ENCODE results near the gene ADAT3.

The ADAT3 gene

GRCh38 chr19:1905110-1905862 is at the start of gene ADAT3, which contains the start of gene SCAMP4:
Gene ADAT3, plus strand, starts transcription at chr19:1905399. Its CDS starts 6,649 bp downstream, at chr19:1912048.
Gene SCAMP4, plus strand, starts transcription at chr19:1905399. Its CDS starts 9,621 bp downstream, at chr19:1915020.
- peak; percentile 99 for DNase-seq

DNA sequence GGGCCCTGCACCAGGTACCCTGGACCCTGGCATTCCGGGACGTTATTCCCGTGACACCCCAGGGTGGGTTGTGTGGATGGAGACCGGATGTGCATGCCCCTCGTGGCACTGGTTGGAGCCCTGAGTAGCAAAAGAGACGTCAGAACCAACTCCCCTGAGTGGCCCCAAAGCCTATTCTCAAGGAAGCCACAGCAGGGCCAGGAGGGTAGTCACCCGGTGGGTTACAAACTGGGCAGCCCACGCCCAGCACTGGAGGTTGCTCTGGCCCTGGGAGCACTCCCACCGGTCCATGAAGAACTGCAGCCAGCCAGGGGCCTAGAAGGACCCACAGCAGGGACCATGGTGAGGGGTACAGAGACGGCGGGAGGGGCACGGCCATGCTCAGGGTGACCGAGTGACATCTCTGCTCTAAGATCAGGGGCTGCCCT is 49.4 kb upstream of the ADAT3 start:
- peak; percentile 34 for DNase-seq

GRCh38 chr19:1856345-1856697 is 48.9 kb upstream of the ADAT3 start:
- DNase-seq = no peak

- peak; percentile 52 for DNase-seq
Measured at GRCh38 chr19:1856698-1857603, 48.2 kb upstream of the ADAT3 start.

- DNase-seq = no peak
Measured at GRCh38 chr19:1857648-1858326, 47.4 kb upstream of the ADAT3 start.

GRCh38 chr19:1858412-1859081 is 46.7 kb upstream of the ADAT3 start:
- no peak for DNase-seq

- no peak for DNase-seq
Measured at GRCh38 chr19:1859331-1859781, 45.8 kb upstream of the ADAT3 start.

- DNase-seq = peak; percentile 59
Measured at GRCh38 chr19:1860042-1860775, 45.0 kb upstream of the ADAT3 start.

- DNase-seq = no peak
Measured at GRCh38 chr19:1860821-1861598, 44.2 kb upstream of the ADAT3 start.

DNA sequence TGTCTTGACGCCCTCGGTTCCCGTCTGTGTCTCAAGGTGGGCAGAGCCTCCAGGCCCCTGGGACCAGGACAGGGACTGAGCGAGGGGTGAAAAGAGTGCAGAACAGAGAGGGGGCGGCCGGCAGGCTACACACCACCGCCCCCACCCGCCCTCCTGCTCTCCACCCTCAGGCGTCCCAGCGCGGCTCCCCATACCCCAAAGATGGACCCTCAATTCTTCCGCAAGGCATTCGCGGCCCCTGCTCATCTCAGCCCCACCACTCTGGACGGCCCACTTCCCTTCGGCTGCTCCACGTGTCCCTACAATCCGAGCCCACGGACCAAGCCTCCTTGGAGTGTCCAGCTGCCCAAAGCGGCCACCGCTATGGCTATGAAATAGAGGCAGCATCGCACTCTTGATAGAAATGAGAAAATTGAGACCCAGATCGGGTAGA is 43.6 kb upstream of the ADAT3 start:
- no peak for DNase-seq

DNA sequence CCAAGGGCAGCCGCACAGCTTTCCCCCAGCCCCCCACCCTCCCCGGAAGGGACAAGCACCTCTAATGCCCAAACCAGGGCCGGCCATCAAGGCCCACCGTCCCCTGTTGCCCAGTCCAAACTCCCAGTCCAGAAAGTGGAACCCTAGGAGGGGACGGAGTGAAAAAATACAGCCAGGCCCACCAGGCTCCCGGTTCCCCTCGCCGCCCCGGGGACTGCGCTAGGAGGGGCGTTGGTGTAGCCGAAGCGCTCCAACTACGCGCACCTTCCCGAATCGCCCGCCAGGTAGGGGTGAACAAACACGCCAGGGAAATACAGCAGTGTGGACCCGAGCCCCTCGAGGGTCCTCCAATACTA is 43.2 kb upstream of the ADAT3 start:
- no peak for DNase-seq

GRCh38 chr19:1862424-1863327 is 42.5 kb upstream of the ADAT3 start:
- peak; percentile 60 for DNase-seq

DNA sequence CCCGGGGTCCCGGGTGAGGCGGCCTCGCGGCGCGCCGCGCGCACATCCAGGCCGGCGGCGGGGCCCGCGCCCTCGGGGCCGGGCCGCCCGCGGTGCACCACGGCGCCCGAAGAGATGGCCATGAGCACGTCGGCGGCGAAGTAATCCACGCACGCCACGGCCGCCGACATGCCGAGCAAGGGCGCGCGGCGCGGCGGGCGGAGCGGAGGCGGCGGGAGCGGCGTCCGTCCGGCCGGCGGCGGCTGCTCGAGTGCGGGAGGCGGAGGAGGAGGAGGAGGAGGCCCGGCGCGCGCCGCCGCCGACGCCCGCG is 41.9 kb upstream of the ADAT3 start, which contains the start of gene KLF16:
TSS of gene KLF16 (minus strand) at position 252 of the 310 bp plus-strand sequence. CDS start at position 170, 82 bp downstream.
- DNase-seq = no peak

DNA sequence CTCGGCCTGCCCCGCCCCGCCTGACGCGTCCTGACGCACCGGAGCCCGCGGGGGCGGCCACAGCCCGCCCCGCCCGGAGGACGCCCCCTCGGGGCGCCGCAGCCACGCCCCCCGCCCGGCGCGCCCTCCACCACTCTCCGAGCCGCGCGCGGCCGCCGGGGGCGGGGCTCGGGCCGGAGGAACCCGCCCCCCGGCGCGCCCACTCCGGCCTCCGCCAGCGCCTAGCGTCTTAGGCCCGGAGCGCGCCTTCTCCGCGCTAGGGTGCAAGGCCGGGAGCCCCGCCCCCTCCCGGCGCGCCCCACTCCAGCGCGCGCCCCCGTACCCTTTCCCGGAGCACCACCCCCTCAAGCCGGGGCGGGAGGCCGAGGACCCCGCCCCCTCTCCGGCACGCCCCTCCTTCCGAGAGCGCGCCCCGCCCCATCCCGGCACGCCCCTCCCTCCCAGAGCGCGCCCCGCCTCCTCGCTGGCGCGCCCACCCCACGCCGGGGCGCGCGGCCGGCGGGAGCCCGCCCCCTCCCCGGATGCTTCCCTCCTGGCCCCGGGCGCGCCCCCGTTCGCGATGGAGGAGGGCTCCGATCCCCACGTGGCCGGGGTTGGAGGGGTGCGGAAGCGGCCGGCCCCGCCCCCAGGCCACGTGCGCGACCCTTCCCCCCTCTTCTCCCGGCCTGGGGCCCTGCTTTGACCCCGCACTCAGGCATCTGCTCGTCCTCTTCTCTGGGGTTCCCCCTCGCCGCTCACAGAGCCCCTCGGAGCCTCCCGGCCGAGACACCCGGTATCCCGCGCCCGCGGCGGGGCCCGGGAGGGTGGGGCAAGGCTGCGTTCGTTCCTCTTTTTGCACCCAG is 41.3 kb upstream of the ADAT3 start:
- peak; percentile 92 for DNase-seq

DNA sequence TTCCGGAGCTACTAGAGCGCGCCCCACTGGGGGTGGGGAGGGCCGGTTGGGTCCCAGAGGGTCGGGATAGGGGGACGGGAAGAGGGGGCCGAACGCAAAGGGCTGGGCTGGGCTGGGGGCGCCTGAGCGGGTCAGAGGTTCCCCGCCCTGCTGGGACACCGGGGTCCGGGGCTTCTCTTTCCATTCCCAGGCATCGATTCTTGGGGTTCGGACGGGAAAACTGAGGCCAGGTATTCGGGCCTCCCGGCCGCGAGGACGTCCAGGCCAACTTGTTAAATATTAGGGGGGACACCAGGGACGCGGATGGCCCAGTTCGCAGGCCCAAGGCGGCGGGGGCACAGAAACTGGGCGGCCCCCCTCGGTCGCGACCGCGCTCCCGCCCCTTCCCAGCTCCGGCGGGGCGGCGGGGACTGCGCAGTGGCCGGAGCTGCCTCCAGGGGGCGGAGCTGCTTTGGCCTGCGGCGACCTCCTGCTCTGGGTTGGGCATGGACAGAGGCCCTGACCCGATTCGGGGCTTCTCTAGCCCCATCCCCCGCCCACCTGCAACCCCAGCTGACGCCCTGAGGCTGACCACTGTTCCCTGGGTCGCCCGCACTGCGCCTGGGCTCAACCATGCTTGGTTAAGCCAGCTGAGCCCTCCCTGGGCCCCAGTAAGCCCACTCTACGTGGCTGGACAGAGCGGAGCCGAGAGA is 40.6 kb upstream of the ADAT3 start:
- peak; percentile 69 for DNase-seq

- DNase-seq = no peak
Measured at GRCh38 chr19:1865172-1866010, 39.8 kb upstream of the ADAT3 start.

DNA sequence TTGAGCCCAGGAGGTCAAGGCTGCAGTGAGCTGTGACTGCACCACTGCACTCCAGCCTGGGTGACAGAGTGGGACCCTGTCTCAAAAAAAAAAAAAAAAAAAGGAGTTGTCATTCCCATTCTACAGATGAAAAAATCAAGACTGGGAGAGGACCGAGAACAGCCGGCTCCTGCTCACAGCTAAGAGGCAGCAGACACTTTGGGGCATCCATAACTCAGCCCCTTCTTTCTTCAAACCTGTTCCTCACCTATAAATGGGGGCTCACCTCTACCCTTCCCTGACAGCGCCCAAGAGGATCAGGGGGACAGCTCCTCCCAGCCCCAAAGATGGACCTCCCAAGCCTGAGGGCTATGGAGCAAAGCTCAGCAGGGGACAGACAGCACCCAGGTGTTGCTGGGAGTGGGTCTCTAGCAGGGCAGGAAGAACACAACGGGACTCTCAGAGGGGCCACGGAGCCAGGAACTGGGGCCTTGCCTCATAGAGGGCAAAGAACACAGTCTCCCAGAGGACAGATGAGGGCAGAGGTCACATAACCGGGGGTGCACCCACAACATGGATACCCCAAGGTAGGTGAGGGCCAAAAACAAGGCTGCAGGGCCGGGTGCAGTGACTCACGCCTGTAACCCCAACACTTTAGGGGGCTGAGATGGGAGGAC is 38.4 kb upstream of the ADAT3 start:
- DNase-seq = no peak

Measured in activated naive CD4-positive, alpha-beta T cell treated with Interleukin-2 at 50 U/mL for 16 hours (primary cell).